ENCODE results near the gene TMPRSS9. TPM values are rescaled to one million over a fixed set of nuclear protein-coding genes. Genes with fewer than 3 reads are reported as not detected.

TMPRSS9 gene
- total and polyA plus RNA-seq, 2 of the 13 experiments (the other 11 are each of a cell fraction or from before 2014, with no cell fraction given) = 2.5 to 5.2 TPM

DNA sequence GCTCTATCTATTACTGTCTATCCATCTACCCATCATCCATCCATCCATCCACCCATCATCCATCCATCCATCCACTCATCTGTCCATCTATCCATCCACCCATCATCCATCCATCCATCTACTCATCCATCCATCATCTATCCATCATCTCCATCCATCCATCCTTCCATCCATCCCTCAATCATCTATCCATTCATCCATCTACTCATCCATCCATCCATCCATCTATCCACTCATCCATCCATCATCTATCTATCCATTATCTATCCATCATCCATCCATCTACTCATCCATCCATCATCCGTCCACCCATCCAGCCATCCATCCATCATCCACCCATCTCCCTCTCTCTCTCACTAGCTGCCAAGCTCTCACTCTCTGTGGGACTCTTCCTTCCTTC is 80.5 kb downstream of the TMPRSS9 start (continued):
- TF ChIP-seq ATF6 (CRISPR knock-in tag; conservative IDR thresholded peaks at IDR 0.05) = no peak
- no peak for TF ChIP-seq ZNF17 (CRISPR knock-in tag; IDR thresholded peaks at IDR 0.05)
- no peak for TF ChIP-seq ZBTB44 (CRISPR knock-in tag; IDR thresholded peaks at IDR 0.05)
- peak; percentile 50; the same call in 1 of the 2 replicates for TF ChIP-seq ZNF710 (CRISPR knock-in tag; IDR thresholded peaks at IDR 0.05; ENCODE audit: borderline replicate concordance)
- no peak for TF ChIP-seq SCMH1 (CRISPR knock-in tag; IDR thresholded peaks at IDR 0.05; ENCODE audit: borderline replicate concordance)
- TF ChIP-seq, protein P1, sequence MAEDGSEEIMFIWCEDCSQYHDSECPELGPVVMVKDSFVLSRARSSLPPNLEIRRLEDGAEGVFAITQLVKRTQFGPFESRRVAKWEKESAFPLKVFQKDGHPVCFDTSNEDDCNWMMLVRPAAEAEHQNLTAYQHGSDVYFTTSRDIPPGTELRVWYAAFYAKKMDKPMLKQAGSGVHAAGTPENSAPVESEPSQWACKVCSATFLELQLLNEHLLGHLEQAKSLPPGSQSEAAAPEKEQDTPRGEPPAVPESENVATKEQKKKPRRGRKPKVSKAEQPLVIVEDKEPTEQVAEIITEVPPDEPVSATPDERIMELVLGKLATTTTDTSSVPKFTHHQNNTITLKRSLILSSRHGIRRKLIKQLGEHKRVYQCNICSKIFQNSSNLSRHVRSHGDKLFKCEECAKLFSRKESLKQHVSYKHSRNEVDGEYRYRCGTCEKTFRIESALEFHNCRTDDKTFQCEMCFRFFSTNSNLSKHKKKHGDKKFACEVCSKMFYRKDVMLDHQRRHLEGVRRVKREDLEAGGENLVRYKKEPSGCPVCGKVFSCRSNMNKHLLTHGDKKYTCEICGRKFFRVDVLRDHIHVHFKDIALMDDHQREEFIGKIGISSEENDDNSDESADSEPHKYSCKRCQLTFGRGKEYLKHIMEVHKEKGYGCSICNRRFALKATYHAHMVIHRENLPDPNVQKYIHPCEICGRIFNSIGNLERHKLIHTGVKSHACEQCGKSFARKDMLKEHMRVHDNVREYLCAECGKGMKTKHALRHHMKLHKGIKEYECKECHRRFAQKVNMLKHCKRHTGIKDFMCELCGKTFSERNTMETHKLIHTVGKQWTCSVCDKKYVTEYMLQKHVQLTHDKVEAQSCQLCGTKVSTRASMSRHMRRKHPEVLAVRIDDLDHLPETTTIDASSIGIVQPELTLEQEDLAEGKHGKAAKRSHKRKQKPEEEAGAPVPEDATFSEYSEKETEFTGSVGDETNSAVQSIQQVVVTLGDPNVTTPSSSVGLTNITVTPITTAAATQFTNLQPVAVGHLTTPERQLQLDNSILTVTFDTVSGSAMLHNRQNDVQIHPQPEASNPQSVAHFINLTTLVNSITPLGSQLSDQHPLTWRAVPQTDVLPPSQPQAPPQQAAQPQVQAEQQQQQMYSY (CRISPR knock-in tag; IDR thresholded peaks at IDR 0.05) = no peak
- 0 out of 2 replicates have a peak, but pooled peaks have one; percentile 37 for TF ChIP-seq TRIM22 (IDR thresholded peaks at IDR 0.05)
- TF ChIP-seq GABPA (IDR thresholded peaks at IDR 0.05; ENCODE audit: low read depth, low read length) = no peak
- TF ChIP-seq GABPA (CRISPR knock-in tag; IDR thresholded peaks at IDR 0.05; ENCODE audit: low read depth) = no peak
- TF ChIP-seq ZHX1 (CRISPR knock-in tag; IDR thresholded peaks at IDR 0.05; ENCODE audit: low read depth) = no peak
- no peak for TF ChIP-seq NR2C2 (CRISPR knock-in tag; IDR thresholded peaks at IDR 0.05; ENCODE audit: borderline replicate concordance)
- no peak for TF ChIP-seq TCF12 (IDR thresholded peaks at IDR 0.05)
- TF ChIP-seq TCF12 (CRISPR knock-in tag; IDR thresholded peaks at IDR 0.05) = no peak
- peak; percentile 44; the same call in 1 of the 2 replicates for TF ChIP-seq FOXP1 (IDR thresholded peaks at IDR 0.05)
- TF ChIP-seq FOXP1 (CRISPR knock-in tag; IDR thresholded peaks at IDR 0.05) = no peak
